K562 (cell line): ENCODE measurements around the gene MYADM. TPM values are rescaled to one million over a fixed set of nuclear protein-coding genes. Genes with fewer than 3 reads are reported as not detected.

Experiments
- ATAC-seq: fragments of 200-7000 bp; cut with Tn5 transposase; 3 replicates; pipeline ENCODE4 v1.9.1; 2020; ENCODE audit warnings: moderate library complexity
- BruUV-seq: library from RNA; stranded (reverse); fragments of 400-500 nt; replicated peaks from 2 replicates; lab custom pipeline; 2021; lab: Mats Ljungman, UMichigan
- CTCF ChIA-PET: fragments of 300-600 bp; formaldehyde crosslinking; extraction: SDS; loops from one replicate; lab custom pipeline; 2021; ENCODE audit warnings: low intra/inter-chr PET ratio; lab: Yijun Ruan, JAX
- POLR2A ChIA-PET: fragments of 300-600, 350-650 bp; sonication (Branson Sonifier 250); formaldehyde crosslinking; extraction: SDS; loops from one replicate; lab custom pipeline; 2021; ENCODE audit warnings: antibody characterized with exemption, inconsistent platforms; lab: Yijun Ruan, JAX
- DNase-seq, 4 experiments: peaks; one replicate each; pipeline versions ENCODE4 v3.0.0 to v3.0.0-alpha.2; 2011 to 2018; ENCODE audit warnings: low spot score in 3 of 4, mixed read lengths in 3 of 4; ENCODE audit errors: extremely low read depth in 1 of 4
- FAIRE-seq: peaks from 2 replicates; lab custom pipeline; 2011; peaks lifted over from hg19 to GRCh38; lab: Jason Lieb, UNC
- H2AFZ ChIP-seq: 2 replicates; pipeline ENCODE4 v1.6.0; 2011; ENCODE audit warnings: low read depth, low read length, control low read depth, inconsistent platforms
- H3K27ac ChIP-seq: fragments of 200-600 bp; 3 replicates; pipeline ENCODE4 v1.8.0; 2011; ENCODE audit warnings: low read depth, mild to moderate bottlenecking, control low read depth, inconsistent platforms, low read length, moderate library complexity, mixed read lengths; ENCODE audit errors: extremely low read depth
- H3K27me3 ChIP-seq, 2 experiments: fragments of 300-600 bp in 1 of 2; 2 replicates in 1 of 2; 3 replicates in 1 of 2; pipeline versions ENCODE4 v1.6.0 to v1.8.0; 2011; ENCODE audit warnings: inconsistent platforms in 2 of 2, low read length in 2 of 2, mild to moderate bottlenecking in 1 of 2, mixed read lengths in 1 of 2, moderate library complexity in 1 of 2; ENCODE audit not compliant: control insufficient read depth in 2 of 2, insufficient read depth in 2 of 2
- H3K36me3 ChIP-seq: fragments of 300-600 bp; 3 replicates; pipeline ENCODE4 v1.8.0; 2011; ENCODE audit warnings: mild to moderate bottlenecking, low read length, inconsistent platforms; ENCODE audit not compliant: control insufficient read depth, insufficient read depth
- H3K4me1 ChIP-seq, 2 experiments: fragments of 200-600 bp in 1 of 2; replicated peaks in 1 of 2; 2 replicates in 1 of 2; 3 replicates in 1 of 2; pipeline versions ENCODE4 v1.5.1 to v1.8.0; 2011; ENCODE audit warnings: inconsistent platforms in 2 of 2, low read length in 2 of 2, mild to moderate bottlenecking in 1 of 2, mixed read lengths in 1 of 2, moderate library complexity in 1 of 2; ENCODE audit not compliant: control insufficient read depth in 2 of 2, insufficient read depth in 2 of 2
- H3K4me2 ChIP-seq: 2 replicates; pipeline ENCODE4 v1.6.1; 2011; ENCODE audit warnings: low read length, control low read depth, inconsistent platforms, mixed read lengths; ENCODE audit not compliant: insufficient read depth
- H3K4me3 ChIP-seq: fragments of 200-600 bp; sonication (generic), shearing (Covaris generic); 2 replicates; pipeline ENCODE4 v1.5.1; 2016; ENCODE audit warnings: control low read depth, inconsistent platforms
- H3K79me2 ChIP-seq: fragments of 200-600 bp; 3 replicates; pipeline ENCODE4 v1.8.0; 2011; ENCODE audit warnings: low read length, inconsistent platforms; ENCODE audit not compliant: control insufficient read depth, insufficient read depth
- H3K9ac ChIP-seq, 2 experiments: 2 replicates each; pipeline versions ENCODE4 v1.6.0 to v1.6.1; 2011; ENCODE audit warnings: low read depth in 2 of 2, low read length in 2 of 2, control low read depth in 1 of 2, inconsistent platforms in 1 of 2, mild to moderate bottlenecking in 1 of 2, mixed read lengths in 1 of 2; ENCODE audit not compliant: insufficient read depth in 1 of 2
- H3K9me1 ChIP-seq: one replicate; pipeline ENCODE4 v1.6.0; 2011; ENCODE audit warnings: inconsistent platforms, mild to moderate bottlenecking, low read length, moderate library complexity; ENCODE audit not compliant: control insufficient read depth, insufficient read depth
- H3K9me3 ChIP-seq: replicated peaks from 2 replicates; pipeline ENCODE4 v1.5.1; 2011; ENCODE audit warnings: low read depth, low read length, inconsistent platforms; ENCODE audit not compliant: control insufficient read depth, insufficient read depth
- H4K20me1 ChIP-seq: replicated peaks from 2 replicates; pipeline ENCODE4 v1.6.1; 2011; ENCODE audit warnings: low read length, inconsistent platforms, mixed read lengths; ENCODE audit not compliant: control insufficient read depth, insufficient read depth
- BRD4 ChIP-seq: fragments of 200-600 bp; sonication (generic); IDR thresholded peaks from 2 replicates; pipeline ENCODE4 v1.6.1; 2017; ENCODE audit warnings: inconsistent platforms
- CBX3 ChIP-seq, 2 experiments: IDR thresholded peaks; 1 replicate in 1 of 2; 2 replicates in 1 of 2; pipeline ENCODE4 v1.6.1; 2012; ENCODE audit warnings: inconsistent platforms in 2 of 2, low read length in 2 of 2, borderline replicate concordance in 1 of 2, control low read depth in 1 of 2
- CCNT2 ChIP-seq: IDR thresholded peaks from 2 replicates; pipeline ENCODE4 v1.6.1; 2011; ENCODE audit warnings: borderline replicate concordance, low read depth, mild to moderate bottlenecking, moderate library complexity, mixed read lengths, low read length; ENCODE audit not compliant: insufficient read length; ENCODE audit errors: extremely low read depth
- CREB3 ChIP-seq: fragments of 450-650 bp; conservative IDR thresholded peaks from 2 replicates; pipeline ENCODE4 v1.6.1; 2016; ENCODE audit warnings: missing genetic modification characterization, low read depth, mild to moderate bottlenecking, missing compliant biosample characterization, moderate library complexity
- ETS2 ChIP-seq: IDR thresholded peaks from 2 replicates; pipeline ENCODE4 v1.6.1; 2016; ENCODE audit warnings: borderline replicate concordance, missing genetic modification characterization, mild to moderate bottlenecking, moderate library complexity, missing compliant biosample characterization; ENCODE audit not compliant: poor library complexity, severe bottlenecking
- FOXK2 ChIP-seq, 2 experiments: fragments of 450-650 bp; IDR thresholded peaks in 1 of 2; conservative IDR thresholded peaks in 1 of 2; 2 replicates each; pipeline ENCODE4 v1.6.1; 2016; ENCODE audit warnings: low read depth in 2 of 2, mild to moderate bottlenecking in 1 of 2
- GABPB1 ChIP-seq: sonication (generic); formaldehyde crosslinking; IDR thresholded peaks from 2 replicates; pipeline ENCODE4 v1.8.0; 2022; ENCODE audit warnings: mild to moderate bottlenecking, missing genetic modification reagents
- HDAC1 ChIP-seq, 2 experiments: fragments of 450-650 bp; IDR thresholded peaks; 2 replicates each; pipeline ENCODE4 v1.6.1; 2016 to 2017; ENCODE audit warnings: inconsistent platforms in 1 of 2, mild to moderate bottlenecking in 1 of 2, moderate library complexity in 1 of 2
- HMG20B ChIP-seq: fragments of 250-450 bp; sonication (Bioruptor Pico); IDR thresholded peaks from 2 replicates; pipeline ENCODE4 v1.5.0; 2021; ENCODE audit warnings: mild to moderate bottlenecking
- HNRNPUL1 ChIP-seq: fragments of 200-400 bp; formaldehyde crosslinking; IDR thresholded peaks from 2 replicates; pipeline ENCODE4 v1.6.1; 2017; ENCODE audit warnings: low read length
- PHF8 ChIP-seq: fragments of 200-600 bp; sonication (generic); IDR thresholded peaks from 2 replicates; pipeline ENCODE4 v1.6.1; 2012; ENCODE audit warnings: mixed run types, mild to moderate bottlenecking, inconsistent platforms, low read length, moderate library complexity, borderline replicate concordance
- PTRF ChIP-seq: fragments of 450-650 bp; IDR thresholded peaks from 2 replicates; pipeline ENCODE4 v1.6.1; 2016; ENCODE audit warnings: mild to moderate bottlenecking, missing genetic modification characterization, missing compliant biosample characterization
- PYGO2 ChIP-seq: fragments of 450-650 bp; IDR thresholded peaks from 2 replicates; pipeline ENCODE4 v1.6.1; 2016; ENCODE audit warnings: mild to moderate bottlenecking, missing genetic modification characterization, moderate library complexity, missing compliant biosample characterization
- RBM34 ChIP-seq: fragments of 200-400 bp; formaldehyde crosslinking; IDR thresholded peaks from 2 replicates; pipeline ENCODE4 v1.6.1; 2018; ENCODE audit warnings: low read length, borderline replicate concordance; ENCODE audit not compliant: insufficient read depth
- RFX1 ChIP-seq: fragments of 450-650 bp; IDR thresholded peaks from 2 replicates; pipeline ENCODE4 v1.6.1; 2016; ENCODE audit warnings: mild to moderate bottlenecking, moderate library complexity
- RFX5 ChIP-seq: IDR thresholded peaks from 2 replicates; pipeline ENCODE4 v1.6.1; 2011; ENCODE audit warnings: low read depth, mild to moderate bottlenecking, improper control_type of control experiment, low read length
- TCF7 ChIP-seq: sonication (generic); IDR thresholded peaks from 2 replicates; pipeline ENCODE4 v1.6.1; 2016; ENCODE audit warnings: antibody characterized with exemption, borderline replicate concordance
- YY1 ChIP-seq, 3 experiments: IDR thresholded peaks; 2 replicates each; pipeline ENCODE4 v1.6.1; 2011; ENCODE audit warnings: low read length in 2 of 3, mild to moderate bottlenecking in 2 of 3, moderate library complexity in 2 of 3, borderline replicate concordance in 1 of 3, control low read depth in 1 of 3, low read depth in 1 of 3; ENCODE audit not compliant: insufficient read depth in 3 of 3, insufficient replicate concordance in 2 of 3, control insufficient read depth in 1 of 3, insufficient read length in 1 of 3; ENCODE audit errors: extremely low read depth in 1 of 3
- ZNF232 ChIP-seq: sonication (generic); formaldehyde crosslinking; IDR thresholded peaks from 2 replicates; pipeline ENCODE4 v1.8.0; 2022; ENCODE audit warnings: mild to moderate bottlenecking, missing genetic modification reagents
- ZNF253 ChIP-seq: fragments of 250-450 bp; sonication (Bioruptor Pico); conservative IDR thresholded peaks from 2 replicates; pipeline ENCODE4 v1.6.1; 2021; ENCODE audit warnings: mild to moderate bottlenecking
- WGBS: fragments of 100-300 bp; shearing (Covaris generic); methylation state at CpG from one replicate; pipeline ENCODE4 v1.1.6; 2016; ENCODE audit warnings: low coverage, mixed read lengths; ENCODE audit not compliant: insufficient coverage; ENCODE audit errors: missing lambda C conversion rate; 5-methylcytosine and 5-hydroxymethylcytosine counted together
- in situ Hi-C: fragments of 300-500 bp; cut with MboI; formaldehyde crosslinking; loops from 4 replicates; pipeline ENCODE4 v1.15.0; 2018; ENCODE audit warnings: inconsistent platforms, mixed read lengths
- intact Hi-C: fragments of 100-400 bp; cut with micrococcal nuclease; formaldehyde crosslinking; loops from 2 replicates; pipeline ENCODE4 v1.14.2; 2022
- polyA plus RNA-seq, 8 experiments: library from polyadenylated mRNA; depleted of rRNA in 4 of 8; stranded (reverse) in 5 of 8; unstranded in 3 of 8; fragments of >200 nt; fragmentation: Nextera tagmentation in 2 of 8; fragmentation: Illumina TruSeq in 1 of 8; extraction: Ambion mirVana in 2 of 8; extraction: Trizol in 1 of 8; gene quantifications; 2 replicates each; pipeline versions ENCODE4 v1.2.1 to v1.2.3, GENCODE V29; 2011 to 2014; ENCODE audit warnings: inconsistent platforms in 1 of 8, missing spikeins in 1 of 8
- total RNA-seq, 7 experiments: library from RNA; depleted of rRNA in 6 of 7; stranded (reverse); fragments of >200 nt in 6 of 7; fragmentation: Illumina TruSeq in 2 of 7; extraction: Trizol in 2 of 7; gene quantifications; 2 replicates each; pipeline versions ENCODE4 v1.2.1 to v1.2.3, GENCODE V29; 2011 to 2021; ENCODE audit warnings: low replicate concordance in 1 of 7

The MYADM gene
- total and polyA plus RNA-seq, 9 of the 15 experiments (the other 6 are each of a cell fraction or from before 2014, with no cell fraction given): 4.5 to 70.3 (median 14.4) TPM

GRCh38 chr19:53900191-53900860 is 32.6 kb downstream of the MYADM start:
- Histone ChIP-seq H2AFZ (no peak overlapping the region), H3K4me2 (no peak overlapping the region), H4K20me1 (peaks cover 6% of the 10 kb centered on the region; the same call in 1 of the 2 replicates), H3K9ac (no peak overlapping the region), H3K36me3 (no peaks in the 10 kb centered on the region), H3K27ac (no peak overlapping the region), H3K9me3 (no peaks in the 10 kb centered on the region), H3K79me2 (no peaks in the 10 kb centered on the region), H3K4me3 (no peak overlapping the region), H3K4me1 (peaks cover 3 to 14% of the 10 kb centered on the region in 2 experiments; a peak in 3 of 5 replicates), H3K9me1 (no peaks in the 10 kb centered on the region), H3K27me3 (peaks cover 0 to 31% of the 10 kb centered on the region in 2 experiments; a peak in 3 of 5 replicates)
- in situ Hi-C loops (no loop called here), intact Hi-C loops (no loop called here)
- TF ChIP-seq HMG20B (no peak), GABPB1 (CRISPR knock-in tag) (no peak), CCNT2 (no peak), CBX3 (IDR thresholded peaks at IDR 0.05; ENCODE audit: borderline replicate concordance in 1 of 2, low read length in 2 of 2) (no peak), BRD4 (no peak), ZNF253 (CRISPR knock-in tag) (no peak), HDAC1 (IDR thresholded peaks at IDR 0.05) (no peak), PYGO2 (tag) (no peak), RFX1 (no peak), HNRNPUL1 (no peak), ZNF232 (CRISPR knock-in tag) (no peak), YY1 (IDR thresholded peaks at IDR 0.05; ENCODE audit: borderline replicate concordance in 1 of 3, control insufficient read depth in 1 of 3, extremely low read depth in 1 of 3, insufficient read depth in 3 of 3, insufficient read length in 1 of 3, insufficient replicate concordance in 2 of 3, low read depth in 1 of 3, low read length in 2 of 3) (no peak), PHF8 (no peak), ETS2 (tag) (no peak), FOXK2 (conservative IDR thresholded peaks at IDR 0.05 in 1 of 2, IDR thresholded peaks at IDR 0.05 in 1 of 2; ENCODE audit: low read depth in 2 of 2) (no peak), RFX5 (no peak), RBM34 (no peak), PTRF (tag) (no peak), TCF7 (no peak), CREB3 (tag) (no peak)
- no TSS peak for BruUV-seq
- WGBS: 22% methylated on average over 26 of the region's 27 CpGs
- CTCF ChIA-PET: no interaction called here
- FAIRE-seq (no peak), DNase-seq (no peak), ATAC-seq (no peak)
- POLR2A ChIA-PET: no interaction called here
